Measurements from ENCODE around the gene PMEL.

GRCh38 chr12:55973599-55974307 is 7.9 kb upstream of the PMEL start, which contains the start of gene RAB5B:
- TF ChIP-seq ZNF121 (CRISPR knock-in tag; IDR thresholded peaks at IDR 0.05) (no peak), KAT7 (CRISPR knock-in tag; IDR thresholded peaks at IDR 0.05; ENCODE audit: borderline replicate concordance) (no peak), ZNF317 (CRISPR knock-in tag; IDR thresholded peaks at IDR 0.05; ENCODE audit: borderline replicate concordance, low read depth) (no peak), GTF2I (CRISPR knock-in tag; conservative IDR thresholded peaks at IDR 0.05) (no peak), CTCF (IDR thresholded peaks at IDR 0.05) (no peak), SP1 (CRISPR knock-in tag; conservative IDR thresholded peaks at IDR 0.05) (peak; percentile 96), ZNF512 (CRISPR knock-in tag; IDR thresholded peaks at IDR 0.05; ENCODE audit: borderline replicate concordance) (no peak), ATF1 (CRISPR knock-in tag; IDR thresholded peaks at IDR 0.05) (no peak)

Measured in WTC11 (cell line).